ENCODE data around the gene RHCE.

DNA sequence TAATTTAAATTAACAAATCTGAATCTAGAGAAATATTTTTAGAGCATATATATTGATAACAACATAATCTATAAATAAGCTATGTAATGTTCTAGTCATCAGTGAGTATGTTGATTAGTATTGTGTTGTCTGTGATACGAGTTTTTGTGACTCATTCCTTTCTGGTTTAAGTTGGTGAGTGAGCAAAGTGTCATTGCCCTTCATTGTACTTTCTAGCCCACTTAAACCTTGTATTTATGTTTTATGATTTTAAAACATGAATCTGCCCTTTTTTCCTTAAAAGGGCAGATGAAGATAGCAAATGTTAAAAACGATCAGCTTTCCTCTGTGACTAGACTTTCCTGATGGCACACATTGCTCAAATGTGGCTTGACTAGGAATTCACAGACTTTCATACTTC lies 48.6 kb upstream of the RHCE start:
- TF ChIP-seq CTCF (IDR thresholded peaks at IDR 0.05), result no peak
- TF ChIP-seq POLR2A (IDR thresholded peaks at IDR 0.05), result no peak

Data from adrenal gland (tissue), 5 donors.